Right lobe of liver (tissue), 4 donors: ENCODE data around the gene GUK1.

Experiments used
- POLR2A ChIP-seq: fragments of 450-650 bp; IDR thresholded peaks from one replicate; pipeline ENCODE4 v1.6.1; 2017; ENCODE audit warnings: antibody characterized with exemption, mild to moderate bottlenecking
- TF ChIP-seq, protein P1 (sequence below), 4 donors: fragments of 200-600 bp in 3 of 4; fragments of 450-650 bp in 1 of 4; IDR thresholded peaks; one replicate each; pipeline versions ENCODE4 v1.5.1 to v1.8.0; 2016 to 2022; ENCODE audit warnings: antibody characterized with exemption in 4 of 4, mild to moderate bottlenecking in 2 of 4
- donor health status: DM: no; HTN: no; CAD: no.
- donor health status: DM: no; HTN: no; CAD: no.
- donor health status: DM: no; HTN: yes; CAD: no.

GRCh38 chr1:228099331-228099732, 40.7 kb upstream of the GUK1 start:
- TF ChIP-seq POLR2A: no peak
- TF ChIP-seq, protein P1, sequence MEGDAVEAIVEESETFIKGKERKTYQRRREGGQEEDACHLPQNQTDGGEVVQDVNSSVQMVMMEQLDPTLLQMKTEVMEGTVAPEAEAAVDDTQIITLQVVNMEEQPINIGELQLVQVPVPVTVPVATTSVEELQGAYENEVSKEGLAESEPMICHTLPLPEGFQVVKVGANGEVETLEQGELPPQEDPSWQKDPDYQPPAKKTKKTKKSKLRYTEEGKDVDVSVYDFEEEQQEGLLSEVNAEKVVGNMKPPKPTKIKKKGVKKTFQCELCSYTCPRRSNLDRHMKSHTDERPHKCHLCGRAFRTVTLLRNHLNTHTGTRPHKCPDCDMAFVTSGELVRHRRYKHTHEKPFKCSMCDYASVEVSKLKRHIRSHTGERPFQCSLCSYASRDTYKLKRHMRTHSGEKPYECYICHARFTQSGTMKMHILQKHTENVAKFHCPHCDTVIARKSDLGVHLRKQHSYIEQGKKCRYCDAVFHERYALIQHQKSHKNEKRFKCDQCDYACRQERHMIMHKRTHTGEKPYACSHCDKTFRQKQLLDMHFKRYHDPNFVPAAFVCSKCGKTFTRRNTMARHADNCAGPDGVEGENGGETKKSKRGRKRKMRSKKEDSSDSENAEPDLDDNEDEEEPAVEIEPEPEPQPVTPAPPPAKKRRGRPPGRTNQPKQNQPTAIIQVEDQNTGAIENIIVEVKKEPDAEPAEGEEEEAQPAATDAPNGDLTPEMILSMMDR (IDR thresholded peaks at IDR 0.05): no peak
